ENCODE data around the gene NHLRC3. TPM values are rescaled to one million over a fixed set of nuclear protein-coding genes. Genes with fewer than 3 reads are reported as not detected.

NHLRC3 gene
- polyA plus RNA-seq, 1 donor from 2014 or later = 66.5 TPM

GRCh38 chr13:39047560-39047959 lies 9.3 kb downstream of the NHLRC3 start:
- Histone ChIP-seq H3F3A (ENCODE audit: insufficient read depth, low read length, poor library complexity, severe bottlenecking) (no peaks in the 10 kb centered on the region), H3K9me2 (ENCODE audit: insufficient read depth, low read length) (no peaks in the 10 kb centered on the region), H3K36me3 (ENCODE audit: insufficient read depth, low read length) (no peaks in the 10 kb centered on the region), H2AFZ (ENCODE audit: low read depth, low read length) (no peak overlapping the region), H3K79me2 (replicated peaks; ENCODE audit: insufficient read depth, low read length) (no peaks in the 10 kb centered on the region), H4K20me1 (ENCODE audit: insufficient read depth) (no peaks in the 10 kb centered on the region), H3K4me3 (ENCODE audit: low read length) (no peak overlapping the region), H3K27ac (ENCODE audit: low read length) (no peak overlapping the region), H3K27me3 (ENCODE audit: insufficient read depth, low read depth, low read length) (no peaks in the 10 kb centered on the region), H3K9ac (ENCODE audit: low read length) (no peak overlapping the region), H3K4me2 (ENCODE audit: low read length) (no peak overlapping the region), H3K9me3 (ENCODE audit: low read length) (no peaks in the 10 kb centered on the region)
- TF ChIP-seq RAD21 (conservative IDR thresholded peaks at IDR 0.05) (no peak), POLR2AphosphoS5 (IDR thresholded peaks at IDR 0.05) (no peak), TAF1 (IDR thresholded peaks at IDR 0.05; ENCODE audit: low read depth) (no peak), SMC3 (conservative IDR thresholded peaks at IDR 0.05; ENCODE audit: poor library complexity) (no peak), CTCF (IDR thresholded peaks at IDR 0.05; ENCODE audit: poor library complexity, severe bottlenecking) (no peak), EP300 (conservative IDR thresholded peaks at IDR 0.05; ENCODE audit: poor library complexity, severe bottlenecking) (no peak), MXI1 (conservative IDR thresholded peaks at IDR 0.05; ENCODE audit: poor library complexity, severe bottlenecking) (no peak), EZH2 (IDR thresholded peaks at IDR 0.05; ENCODE audit: borderline replicate concordance, insufficient read depth, low read length, poor library complexity, severe bottlenecking) (no peak), REST (IDR thresholded peaks at IDR 0.05; ENCODE audit: borderline replicate concordance) (no peak)

GRCh38 chr13:39048806-39049205 lies 10.6 kb downstream of the NHLRC3 start:
- H3K4me2 ChIP-seq (ENCODE audit: low read length) = no peak overlapping the region
- H3K4me3 ChIP-seq (ENCODE audit: low read length) = no peak overlapping the region
- TF ChIP-seq POLR2AphosphoS5 (IDR thresholded peaks at IDR 0.05) (no peak), MXI1 (conservative IDR thresholded peaks at IDR 0.05; ENCODE audit: poor library complexity, severe bottlenecking) (no peak), SMC3 (conservative IDR thresholded peaks at IDR 0.05; ENCODE audit: poor library complexity) (no peak)
- no peaks in the 10 kb centered on the region for H3K9me2 ChIP-seq (ENCODE audit: insufficient read depth, low read length)
- H3K36me3 ChIP-seq (ENCODE audit: insufficient read depth, low read length) = no peaks in the 10 kb centered on the region
- no peaks in the 10 kb centered on the region for H3K79me2 ChIP-seq (replicated peaks; ENCODE audit: insufficient read depth, low read length)
- H3K27ac ChIP-seq (ENCODE audit: low read length) = no peak overlapping the region
- H4K20me1 ChIP-seq (ENCODE audit: insufficient read depth) = no peaks in the 10 kb centered on the region
- H2AFZ ChIP-seq (ENCODE audit: low read depth, low read length) = no peak overlapping the region
- H3K9ac ChIP-seq (ENCODE audit: low read length) = no peak overlapping the region
- H3K9me3 ChIP-seq (ENCODE audit: low read length) = no peaks in the 10 kb centered on the region
- no peaks in the 10 kb centered on the region for H3K27me3 ChIP-seq (ENCODE audit: insufficient read depth, low read depth, low read length)
- H3F3A ChIP-seq (ENCODE audit: insufficient read depth, low read length, poor library complexity, severe bottlenecking) = no peaks in the 10 kb centered on the region

GRCh38 chr13:39049274-39049673 lies 11.0 kb downstream of the NHLRC3 start:
- TF ChIP-seq REST (IDR thresholded peaks at IDR 0.05; ENCODE audit: borderline replicate concordance) = no peak
- TF ChIP-seq SMC3 (conservative IDR thresholded peaks at IDR 0.05; ENCODE audit: poor library complexity) = no peak
- TF ChIP-seq EZH2 (IDR thresholded peaks at IDR 0.05; ENCODE audit: borderline replicate concordance, insufficient read depth, low read length, poor library complexity, severe bottlenecking) = no peak
- TF ChIP-seq RAD21 (conservative IDR thresholded peaks at IDR 0.05) = no peak
- TF ChIP-seq TAF1 (IDR thresholded peaks at IDR 0.05; ENCODE audit: low read depth) = no peak
- TF ChIP-seq POLR2AphosphoS5 (IDR thresholded peaks at IDR 0.05) = no peak
- TF ChIP-seq CTCF (IDR thresholded peaks at IDR 0.05; ENCODE audit: poor library complexity, severe bottlenecking) = no peak
- TF ChIP-seq EP300 (conservative IDR thresholded peaks at IDR 0.05; ENCODE audit: poor library complexity, severe bottlenecking) = no peak
- TF ChIP-seq MXI1 (conservative IDR thresholded peaks at IDR 0.05; ENCODE audit: poor library complexity, severe bottlenecking) = no peak
- no peaks in the 10 kb centered on the region for H3F3A ChIP-seq (ENCODE audit: insufficient read depth, low read length, poor library complexity, severe bottlenecking)
- no peak overlapping the region for H3K4me3 ChIP-seq (ENCODE audit: low read length)

More at GRCh38 chr13:39049274-39049673, 11.0 kb downstream of the NHLRC3 start:
- Histone ChIP-seq H2AFZ (ENCODE audit: low read depth, low read length) (no peak overlapping the region), H3K4me2 (ENCODE audit: low read length) (no peak overlapping the region), H3K9ac (ENCODE audit: low read length) (no peak overlapping the region), H3K9me2 (ENCODE audit: insufficient read depth, low read length) (no peaks in the 10 kb centered on the region), H3K36me3 (ENCODE audit: insufficient read depth, low read length) (no peaks in the 10 kb centered on the region), H3K27ac (ENCODE audit: low read length) (no peak overlapping the region), H4K20me1 (ENCODE audit: insufficient read depth) (no peaks in the 10 kb centered on the region), H3K9me3 (ENCODE audit: low read length) (no peaks in the 10 kb centered on the region), H3K27me3 (ENCODE audit: insufficient read depth, low read depth, low read length) (no peaks in the 10 kb centered on the region), H3K79me2 (replicated peaks; ENCODE audit: insufficient read depth, low read length) (no peaks in the 10 kb centered on the region)
